SK-N-SH (cell line): Measurements from ENCODE around the gene SPRN.

Experiments used
- TF ChIP-seq, protein P1 (sequence below): fragments of 200-600 bp; sonication (generic); IDR thresholded peaks from 2 replicates; pipeline ENCODE4 v1.6.1; 2017; ENCODE audit warnings: antibody characterized with exemption, mild to moderate bottlenecking, moderate library complexity
- TF ChIP-seq, protein P2 (sequence below): fragments of 150-350 bp; IDR thresholded peaks from 2 replicates; pipeline ENCODE4 v1.6.1; 2016; ENCODE audit warnings: mild to moderate bottlenecking, low read depth, low read length

DNA sequence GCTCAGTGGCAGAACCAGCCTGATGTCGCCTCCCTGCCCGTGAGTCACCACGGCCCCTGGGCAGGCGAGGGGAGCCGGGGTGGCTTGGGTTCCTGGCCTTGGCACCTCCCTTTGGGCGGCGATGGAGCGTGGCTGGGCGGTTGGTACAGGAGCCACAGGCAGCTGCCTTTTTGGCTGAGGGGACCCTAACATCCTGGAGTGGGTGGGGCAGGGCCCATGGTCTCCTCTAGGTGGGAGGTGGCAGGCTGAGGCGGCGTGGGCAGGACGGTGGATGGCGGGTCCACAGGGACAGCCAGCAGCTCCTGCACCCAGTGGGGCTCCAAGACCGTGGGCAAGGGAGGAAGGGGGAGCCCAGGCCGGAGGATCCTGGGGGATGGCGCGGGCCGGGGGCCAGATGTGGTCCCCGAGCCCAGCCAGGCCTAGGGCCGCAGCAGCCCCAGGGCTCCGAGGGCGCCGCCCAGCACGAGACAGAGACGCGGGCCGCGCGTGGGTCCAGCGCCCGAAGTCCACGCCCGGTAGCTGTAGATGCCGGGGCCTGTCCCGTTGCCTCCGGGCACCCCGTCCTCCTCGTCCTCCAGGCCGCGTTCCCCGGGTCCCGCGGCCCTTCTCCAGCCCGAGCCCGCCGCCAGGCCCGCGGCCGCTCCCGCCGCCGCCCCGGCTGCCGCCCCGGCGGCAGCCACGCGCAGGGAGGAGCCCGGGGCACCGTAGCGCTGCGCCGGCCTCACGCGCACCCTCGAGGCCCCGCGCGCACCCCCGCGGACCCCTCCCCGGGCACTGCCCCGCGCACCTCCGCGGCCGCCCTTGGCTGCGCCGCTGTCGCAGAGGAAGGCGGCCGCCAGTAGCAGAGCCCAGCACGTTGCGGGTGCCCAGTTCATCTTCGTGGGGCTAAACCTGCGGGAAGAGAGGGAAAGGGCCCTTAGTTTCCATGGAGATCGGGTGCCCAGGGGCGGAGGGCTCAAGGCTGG is 1.3 kb downstream of the SPRN start:
- TF ChIP-seq, protein P1, sequence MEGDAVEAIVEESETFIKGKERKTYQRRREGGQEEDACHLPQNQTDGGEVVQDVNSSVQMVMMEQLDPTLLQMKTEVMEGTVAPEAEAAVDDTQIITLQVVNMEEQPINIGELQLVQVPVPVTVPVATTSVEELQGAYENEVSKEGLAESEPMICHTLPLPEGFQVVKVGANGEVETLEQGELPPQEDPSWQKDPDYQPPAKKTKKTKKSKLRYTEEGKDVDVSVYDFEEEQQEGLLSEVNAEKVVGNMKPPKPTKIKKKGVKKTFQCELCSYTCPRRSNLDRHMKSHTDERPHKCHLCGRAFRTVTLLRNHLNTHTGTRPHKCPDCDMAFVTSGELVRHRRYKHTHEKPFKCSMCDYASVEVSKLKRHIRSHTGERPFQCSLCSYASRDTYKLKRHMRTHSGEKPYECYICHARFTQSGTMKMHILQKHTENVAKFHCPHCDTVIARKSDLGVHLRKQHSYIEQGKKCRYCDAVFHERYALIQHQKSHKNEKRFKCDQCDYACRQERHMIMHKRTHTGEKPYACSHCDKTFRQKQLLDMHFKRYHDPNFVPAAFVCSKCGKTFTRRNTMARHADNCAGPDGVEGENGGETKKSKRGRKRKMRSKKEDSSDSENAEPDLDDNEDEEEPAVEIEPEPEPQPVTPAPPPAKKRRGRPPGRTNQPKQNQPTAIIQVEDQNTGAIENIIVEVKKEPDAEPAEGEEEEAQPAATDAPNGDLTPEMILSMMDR = no peak
- TF ChIP-seq, protein P2, sequence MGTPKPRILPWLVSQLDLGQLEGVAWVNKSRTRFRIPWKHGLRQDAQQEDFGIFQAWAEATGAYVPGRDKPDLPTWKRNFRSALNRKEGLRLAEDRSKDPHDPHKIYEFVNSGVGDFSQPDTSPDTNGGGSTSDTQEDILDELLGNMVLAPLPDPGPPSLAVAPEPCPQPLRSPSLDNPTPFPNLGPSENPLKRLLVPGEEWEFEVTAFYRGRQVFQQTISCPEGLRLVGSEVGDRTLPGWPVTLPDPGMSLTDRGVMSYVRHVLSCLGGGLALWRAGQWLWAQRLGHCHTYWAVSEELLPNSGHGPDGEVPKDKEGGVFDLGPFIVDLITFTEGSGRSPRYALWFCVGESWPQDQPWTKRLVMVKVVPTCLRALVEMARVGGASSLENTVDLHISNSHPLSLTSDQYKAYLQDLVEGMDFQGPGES = no peak
